Limb (tissue), 2 donors: Measurements from ENCODE around the gene CYP2R1.

Experiments
- DNase-seq, 2 donors: peaks; one replicate each; pipeline ENCODE4 v3.0.0-alpha.2; 2016; ENCODE audit errors: extremely low spot score in 2 of 2

CYP2R1 gene

DNA sequence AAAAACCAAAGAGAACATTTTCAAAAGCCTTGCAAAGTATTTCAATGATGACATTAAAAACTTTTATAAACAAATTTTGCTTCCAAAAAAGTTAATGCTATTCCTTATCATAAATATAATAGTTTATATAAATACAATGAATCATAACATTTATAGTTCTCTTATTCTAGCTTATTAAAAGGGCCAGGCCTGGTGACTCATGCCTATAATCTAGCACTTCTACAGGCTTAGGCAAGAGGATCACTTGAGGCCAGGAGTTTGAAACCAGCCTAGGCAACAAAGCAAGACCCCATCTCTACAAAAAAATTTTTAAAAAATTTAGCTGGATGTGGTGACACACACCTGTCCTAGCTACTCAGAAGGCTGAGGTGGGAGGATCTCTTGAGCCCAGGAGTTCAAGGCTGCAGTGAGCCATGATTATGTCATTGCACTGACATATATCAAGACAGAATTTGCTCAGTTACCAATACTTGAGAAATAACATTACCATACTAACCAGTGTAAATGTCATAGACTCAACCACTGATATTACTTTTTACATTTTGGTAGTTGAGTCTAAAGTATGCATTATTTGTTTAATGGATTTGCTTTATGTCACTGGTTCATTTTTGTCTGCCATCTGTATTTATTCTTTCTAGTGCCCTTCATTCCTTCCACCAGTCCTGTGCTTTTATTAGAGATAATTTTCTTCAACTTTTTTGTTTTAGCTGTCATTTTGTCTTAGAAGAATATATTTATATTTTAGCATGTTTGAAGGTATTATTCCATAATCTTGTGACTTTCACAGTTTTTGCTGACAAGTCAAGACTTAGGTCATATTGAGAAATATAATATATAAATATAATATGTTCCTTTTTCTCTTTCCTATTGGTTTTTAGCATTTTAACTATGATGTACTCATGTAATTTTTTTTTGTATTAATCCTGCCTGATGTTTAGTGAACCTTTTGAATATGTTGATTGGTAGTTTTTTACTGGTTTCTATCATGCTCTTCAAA, 56.2 kb downstream of the CYP2R1 start:
- no peak for DNase-seq
